IMR-90 (cell line): ENCODE results near the gene PRKAG2. TPM values are rescaled to one million over a fixed set of nuclear protein-coding genes. Genes with fewer than 3 reads are reported as not detected.

Source experiments
- ATAC-seq: fragments of 200-7000 bp; cut with Tn5 transposase; 2 replicates; pipeline ENCODE4 v1.9.1; 2020; ENCODE audit warnings: low read depth, mild to moderate bottlenecking, moderate library complexity
- BruUV-seq: library from RNA; stranded (reverse); fragments of 400-500 nt; replicated peaks from 2 replicates; lab custom pipeline; 2021; lab: Mats Ljungman, UMichigan
- CTCF ChIA-PET: fragments of 300-600 bp; formaldehyde crosslinking; extraction: SDS; loops from one replicate; lab custom pipeline; 2021; ENCODE audit warnings: antibody characterized with exemption; lab: Yijun Ruan, JAX
- POLR2A ChIA-PET: fragments of 300-600 bp; sonication (Branson Sonifier 250); formaldehyde crosslinking; loops from one replicate; lab custom pipeline; 2022; ENCODE audit warnings: antibody characterized with exemption; ENCODE audit not compliant: unreplicated experiment; lab: Charles Lee
- DNase-seq: peaks from one replicate; pipeline ENCODE4 v3.0.0; 2013
- H2AFZ ChIP-seq: replicated peaks from 2 replicates; pipeline ENCODE3; 2013; ENCODE audit warnings: low read length, mild to moderate bottlenecking; ENCODE audit not compliant: poor library complexity
- H2AK5ac ChIP-seq: 2 replicates; pipeline ENCODE4 v1.6.1; 2013; ENCODE audit warnings: low read depth, low read length, inconsistent platforms
- H2AK9ac ChIP-seq: replicated peaks from 2 replicates; pipeline ENCODE3; 2013; ENCODE audit warnings: mild to moderate bottlenecking, low read depth, low read length, moderate library complexity; ENCODE audit not compliant: poor library complexity
- H2BK120ac ChIP-seq: 2 replicates; pipeline ENCODE4 v1.6.1; 2013; ENCODE audit warnings: low read depth, low read length, inconsistent platforms
- H2BK15ac ChIP-seq: 3 replicates; pipeline ENCODE4 v1.6.1; 2013; ENCODE audit warnings: low read depth, low read length, inconsistent platforms
- H2BK20ac ChIP-seq: 2 replicates; pipeline ENCODE4 v1.6.1; 2013; ENCODE audit warnings: low read depth, mild to moderate bottlenecking, inconsistent platforms, low read length, moderate library complexity
- H2BK5ac ChIP-seq: 2 replicates; pipeline ENCODE4 v1.6.1; 2013; ENCODE audit warnings: mild to moderate bottlenecking, low read depth, low read length, inconsistent platforms; ENCODE audit not compliant: poor library complexity, severe bottlenecking
- H3K14ac ChIP-seq: replicated peaks from 2 replicates; pipeline ENCODE4 v1.6.1; 2013; ENCODE audit warnings: low read depth, low read length, inconsistent platforms
- H3K18ac ChIP-seq: 2 replicates; pipeline ENCODE4 v1.6.1; 2013; ENCODE audit warnings: low read depth, low read length, control low read depth
- H3K23ac ChIP-seq: 2 replicates; pipeline ENCODE4 v1.6.1; 2013; ENCODE audit warnings: low read depth, low read length, inconsistent platforms
- H3K27ac ChIP-seq: 2 replicates; pipeline ENCODE4 v1.5.1; 2013; ENCODE audit warnings: mild to moderate bottlenecking, control low read depth, low read length; ENCODE audit not compliant: insufficient read depth
- H3K27me3 ChIP-seq: 2 replicates; pipeline ENCODE4 v1.6.1; 2013; ENCODE audit warnings: low read length; ENCODE audit not compliant: control insufficient read depth, insufficient read depth
- H3K36me3 ChIP-seq: 2 replicates; pipeline ENCODE4 v1.6.1; 2013; ENCODE audit warnings: low read length, mixed read lengths; ENCODE audit not compliant: control insufficient read depth, insufficient read depth
- H3K4ac ChIP-seq: 2 replicates; pipeline ENCODE4 v1.6.1; 2013; ENCODE audit warnings: low read depth, low read length, inconsistent platforms
- H3K4me1 ChIP-seq: 2 replicates; pipeline ENCODE4 v1.6.1; 2013; ENCODE audit warnings: low read length, mixed read lengths; ENCODE audit not compliant: control insufficient read depth, insufficient read depth
- H3K4me2 ChIP-seq: 2 replicates; pipeline ENCODE4 v1.6.1; 2013; ENCODE audit warnings: low read depth, mild to moderate bottlenecking, control low read depth, low read length, moderate library complexity
- H3K4me3 ChIP-seq: 2 replicates; pipeline ENCODE4 v1.5.1; 2013; ENCODE audit warnings: low read depth, mild to moderate bottlenecking, control low read depth, low read length, moderate library complexity; ENCODE audit not compliant: insufficient read depth
- H3K56ac ChIP-seq: 2 replicates; pipeline ENCODE4 v1.6.1; 2013; ENCODE audit warnings: low read length, inconsistent platforms; ENCODE audit not compliant: insufficient read depth; ENCODE audit errors: extremely low read depth
- H3K79me1 ChIP-seq, 2 experiments: 2 replicates each; pipeline ENCODE4 v1.6.1; 2013; ENCODE audit warnings: low read length in 2 of 2, inconsistent platforms in 1 of 2, low read depth in 1 of 2
- H3K9ac ChIP-seq: 2 replicates; pipeline ENCODE4 v1.6.1; 2013; ENCODE audit warnings: low read depth, low read length, control low read depth
- H3K9me1 ChIP-seq: 2 replicates; pipeline ENCODE4 v1.6.1; 2013; ENCODE audit warnings: low read length, inconsistent platforms; ENCODE audit not compliant: insufficient read depth
- H3K9me3 ChIP-seq: 2 replicates; pipeline ENCODE4 v1.6.1; 2013; ENCODE audit warnings: low read length; ENCODE audit not compliant: control insufficient read depth, insufficient read depth
- H4K20me1 ChIP-seq: 2 replicates; pipeline ENCODE4 v1.6.1; 2013; ENCODE audit warnings: low read length, inconsistent platforms; ENCODE audit not compliant: insufficient read depth
- H4K5ac ChIP-seq: 2 replicates; pipeline ENCODE4 v1.6.1; 2013; ENCODE audit warnings: mild to moderate bottlenecking, low read depth, low read length, control low read depth
- H4K8ac ChIP-seq, 2 experiments: 2 replicates each; pipeline ENCODE4 v1.6.1; 2013; ENCODE audit warnings: low read depth in 2 of 2, low read length in 2 of 2, control low read depth in 1 of 2, inconsistent platforms in 1 of 2
- H4K91ac ChIP-seq: 2 replicates; pipeline ENCODE4 v1.6.1; 2013; ENCODE audit warnings: low read depth, low read length, inconsistent platforms; ENCODE audit not compliant: insufficient read depth
- MAFK ChIP-seq: IDR thresholded peaks from 2 replicates; pipeline ENCODE4 v1.6.1; 2012; ENCODE audit warnings: low read depth, low read length, improper control_type of control experiment
- WGBS, 2 experiments: methylation state at CpG; one replicate each; pipeline versions ENCODE4 v1.1.5 to v1.1.7; 2013; ENCODE audit warnings: missing lambda C conversion rate in 2 of 2; ENCODE audit not compliant: insufficient read length in 1 of 2; ENCODE audit errors: extremely low coverage in 2 of 2; 5-methylcytosine and 5-hydroxymethylcytosine counted together
- dilution Hi-C: fragments of 300-500 bp; cut with HindIII; formaldehyde crosslinking; loops from one replicate; pipeline ENCODE4 v1.14.3; 2018; ENCODE audit warnings: low sequenced_read_pairs; ENCODE audit not compliant: unreplicated experiment
- in situ Hi-C: fragments of 300-500 bp; cut with MboI; formaldehyde crosslinking; loops from 3 replicates; pipeline ENCODE4 v1.14.3; 2019; ENCODE audit warnings: low sequenced_read_pairs, inconsistent platforms, mixed read lengths
- intact Hi-C: fragments of 100-400 bp; cut with micrococcal nuclease; formaldehyde crosslinking; loops from 2 replicates; pipeline ENCODE4 v1.10.0; 2022
- polyA plus RNA-seq, 3 experiments: library from polyadenylated mRNA; depleted of rRNA; stranded (reverse); fragments of >200 nt; gene quantifications; 2 replicates each; pipeline ENCODE4 v1.2.3, GENCODE V29; 2012; ENCODE audit warnings: low replicate concordance in 1 of 3
- total RNA-seq: library from RNA; depleted of rRNA; stranded (reverse); fragments of >200 nt; gene quantifications from 2 replicates; pipeline ENCODE4 v1.2.3, GENCODE V29; 2012

Gene PRKAG2
- total and polyA plus RNA-seq, 2 of the 4 experiments (the other 2 are of a cell fraction), result 15.4 to 21.6 TPM

- H3K4me3 ChIP-seq, result no peak overlapping the region
Observed at GRCh38 chr7:151851145-151851751, 25.7 kb downstream of the PRKAG2 start.

More at GRCh38 chr7:151851145-151851751, 25.7 kb downstream of the PRKAG2 start:
- Histone ChIP-seq H3K79me1 (no peaks in the 10 kb centered on the region), H3K4ac (no peak overlapping the region), H4K8ac (no peak overlapping the region), H2BK120ac (no peak overlapping the region), H3K14ac (no peak overlapping the region), H3K23ac (no peak overlapping the region), H2AFZ (no peak overlapping the region), H3K56ac (no peak overlapping the region), H3K9me3 (no peaks in the 10 kb centered on the region), H2BK5ac (no peak overlapping the region), H2BK15ac (no peak overlapping the region), H3K27ac (no peak overlapping the region), H3K4me1 (no peaks in the 10 kb centered on the region), H4K5ac (no peak overlapping the region), H3K9ac (no peak overlapping the region), H3K18ac (no peak overlapping the region), H2BK20ac (no peak overlapping the region), H3K36me3 (no peaks in the 10 kb centered on the region), H3K27me3 (peaks cover 22% of the 10 kb centered on the region), H4K20me1 (no peaks in the 10 kb centered on the region), H2AK5ac (no peak overlapping the region), H3K9me1 (no peaks in the 10 kb centered on the region), H2AK9ac (no peak overlapping the region), H4K91ac (no peak overlapping the region), H3K4me2 (no peak overlapping the region)
- no peak for DNase-seq
- TF ChIP-seq MAFK, result no peak
- dilution Hi-C loops (no loop called here), intact Hi-C loops (no loop called here), in situ Hi-C loops (no loop called here)
- POLR2A ChIA-PET, result no interaction called here
- 67% methylated on average over 7 of the region's 16 CpGs; no CpG with 5 or more reads in 1 of the 2 experiments for WGBS, 2 experiments
- CTCF ChIA-PET, result interaction anchor here (0.6 kb wide), 1 partner anchor 10 kb away, joined by 3 read pairs; no protein-coding TSS in a partner anchor
- no TSS peak for BruUV-seq
- ATAC-seq, result no peak
